ENCODE results near the gene LIME1.
"Not testable (repeated sequence)": the region's sequence is repeated elsewhere in the genome, so short reads cannot be mapped to it uniquely, and the experiment has no call there.

The LIME1 gene

GRCh38 chr20:63773571-63774241 is 37.2 kb downstream of the LIME1 start:
- no peak for DNase-seq (ENCODE audit: low spot score)
- in situ Hi-C loops (cut with MboI; ENCODE audit: low sequenced_read_pairs, unreplicated experiment), result no loop called here
- TF ChIP-seq CTCF (IDR thresholded peaks at IDR 0.05; ENCODE audit: borderline replicate concordance, control extremely low read depth, extremely low read depth, insufficient read depth, missing control alignments), result no peak

- no peak for TF ChIP-seq CTCF (IDR thresholded peaks at IDR 0.05; ENCODE audit: borderline replicate concordance, control extremely low read depth, extremely low read depth, insufficient read depth, missing control alignments)
- in situ Hi-C loops (cut with MboI; ENCODE audit: low sequenced_read_pairs, unreplicated experiment), result no loop called here
- no peak for DNase-seq (ENCODE audit: low spot score)
Measured at GRCh38 chr20:63774306-63774705, 37.8 kb downstream of the LIME1 start.

- DNase-seq (ENCODE audit: low spot score), result no peak
- in situ Hi-C loops (cut with MboI; ENCODE audit: low sequenced_read_pairs, unreplicated experiment), result no loop called here
- no peak for TF ChIP-seq CTCF (IDR thresholded peaks at IDR 0.05; ENCODE audit: borderline replicate concordance, control extremely low read depth, extremely low read depth, insufficient read depth, missing control alignments)
Measured at GRCh38 chr20:63775096-63775978, 38.9 kb downstream of the LIME1 start.

- in situ Hi-C loops (cut with MboI; ENCODE audit: low sequenced_read_pairs, unreplicated experiment); DNase-seq (ENCODE audit: low spot score): not testable (repeated sequence)
Measured at GRCh38 chr20:63776875-63777274, 40.4 kb downstream of the LIME1 start.

- in situ Hi-C loops (cut with MboI; ENCODE audit: low sequenced_read_pairs, unreplicated experiment), result no loop called here
- TF ChIP-seq CTCF (IDR thresholded peaks at IDR 0.05; ENCODE audit: borderline replicate concordance, control extremely low read depth, extremely low read depth, insufficient read depth, missing control alignments), result no peak
- DNase-seq (ENCODE audit: low spot score), result no peak
Measured at GRCh38 chr20:63777614-63778013, 41.1 kb downstream of the LIME1 start.

- no peak for DNase-seq (ENCODE audit: low spot score)
- in situ Hi-C loops (cut with MboI; ENCODE audit: low sequenced_read_pairs, unreplicated experiment), result no loop called here
- TF ChIP-seq CTCF (IDR thresholded peaks at IDR 0.05; ENCODE audit: borderline replicate concordance, control extremely low read depth, extremely low read depth, insufficient read depth, missing control alignments), result no peak
Measured at GRCh38 chr20:63778034-63778752, 41.7 kb downstream of the LIME1 start.

Data from GM13976 (cell line).